SK-N-SH (cell line): ENCODE data around the gene PHACTR3. TPM values are rescaled to one million over a fixed set of nuclear protein-coding genes. Genes with fewer than 3 reads are reported as not detected.

ENCODE experiments used
- CTCF ChIA-PET: fragments of 300-600, 350-600 bp; formaldehyde crosslinking; extraction: SDS; loops from one replicate; lab custom pipeline; 2021; lab: Yijun Ruan, JAX
- POLR2A ChIA-PET: fragments of 350-600 bp; sonication (Branson Sonifier 250); formaldehyde crosslinking; extraction: SDS; loops from one replicate; lab custom pipeline; 2020; ENCODE audit warnings: antibody characterized with exemption, inconsistent platforms; lab: Yijun Ruan, JAX
- DNase-seq: peaks from one replicate; pipeline ENCODE4 v3.0.0; 2012
- H2AFZ ChIP-seq: fragments of 200-600 bp; sonication (generic); 2 replicates; pipeline ENCODE4 v1.8.1; 2016; ENCODE audit warnings: antibody characterized with exemption, mild to moderate bottlenecking, low read depth
- H3F3A ChIP-seq: fragments of 200-600 bp; sonication (generic); replicated peaks from 2 replicates; pipeline ENCODE3; 2016; ENCODE audit warnings: antibody characterized with exemption, mild to moderate bottlenecking; ENCODE audit not compliant: insufficient read depth
- H3K27ac ChIP-seq, 2 experiments: fragments of 200-500 bp in 1 of 2; fragments of 200-600 bp in 1 of 2; sonication (Bioruptor generic) in 1 of 2; sonication (generic), shearing (Covaris generic) in 1 of 2; 2 replicates each; pipeline versions ENCODE4 v1.5.1 to v1.6.1; 2014 to 2016; ENCODE audit warnings: low read depth in 2 of 2, inconsistent platforms in 1 of 2, low read length in 1 of 2, mild to moderate bottlenecking in 1 of 2, mixed read lengths in 1 of 2
- H3K27me3 ChIP-seq: fragments of 200-600 bp; sonication (generic), shearing (Covaris generic); 2 replicates; pipeline ENCODE4 v1.6.1; 2016; ENCODE audit warnings: mixed run types; ENCODE audit not compliant: insufficient read depth
- H3K36me3 ChIP-seq, 2 experiments: fragments of 200-500 bp in 1 of 2; fragments of 200-600 bp in 1 of 2; sonication (Bioruptor generic) in 1 of 2; sonication (generic) in 1 of 2; replicated peaks in 1 of 2; 2 replicates each; pipeline versions ENCODE3 to v1.5.1; 2014 to 2016; ENCODE audit warnings: low read length in 1 of 2, mild to moderate bottlenecking in 1 of 2; ENCODE audit not compliant: insufficient read depth in 2 of 2, control insufficient read depth in 1 of 2
- H3K4me1 ChIP-seq, 2 experiments: fragments of 200-500 bp in 1 of 2; fragments of 200-600 bp in 1 of 2; sonication (Bioruptor generic) in 1 of 2; sonication (generic), shearing (Covaris generic) in 1 of 2; 2 replicates each; pipeline versions ENCODE4 v1.5.1 to v1.6.1; 2014 to 2016; ENCODE audit warnings: low read depth in 1 of 2, low read length in 1 of 2, mixed run types in 1 of 2; ENCODE audit not compliant: insufficient read depth in 2 of 2, control insufficient read depth in 1 of 2
- H3K4me2 ChIP-seq: fragments of 200-600 bp; sonication (generic), shearing (Covaris generic); 2 replicates; pipeline ENCODE4 v1.6.1; 2017; ENCODE audit warnings: mixed run types
- H3K4me3 ChIP-seq, 2 experiments: fragments of 200-500 bp in 1 of 2; fragments of 200-600 bp in 1 of 2; sonication (Bioruptor generic) in 1 of 2; sonication (generic), shearing (Covaris generic) in 1 of 2; 2 replicates each; pipeline versions ENCODE4 v1.5.1 to v1.8.1; 2014 to 2016; ENCODE audit warnings: low read depth in 2 of 2, inconsistent platforms in 1 of 2, low read length in 1 of 2, mild to moderate bottlenecking in 1 of 2, mixed read lengths in 1 of 2, moderate library complexity in 1 of 2
- H3K79me2 ChIP-seq: fragments of 200-600 bp; sonication (generic); 2 replicates; pipeline ENCODE4 v1.8.1; 2017; ENCODE audit warnings: mild to moderate bottlenecking; ENCODE audit not compliant: insufficient read depth
- H3K9ac ChIP-seq: fragments of 200-600 bp; sonication (generic); 2 replicates; pipeline ENCODE4 v1.6.1; 2017; ENCODE audit warnings: mixed run types
- H3K9me2 ChIP-seq: fragments of 200-600 bp; sonication (generic); 2 replicates; pipeline ENCODE4 v1.6.1; 2017; ENCODE audit warnings: mixed run types
- H3K9me3 ChIP-seq: fragments of 200-600 bp; sonication (generic); 2 replicates; pipeline ENCODE4 v1.6.1; 2017; ENCODE audit warnings: mixed run types, mild to moderate bottlenecking, moderate library complexity
- H4K20me1 ChIP-seq: fragments of 200-600 bp; sonication (generic); 2 replicates; pipeline ENCODE4 v1.6.1; 2017; ENCODE audit warnings: mild to moderate bottlenecking, mixed run types; ENCODE audit not compliant: insufficient read depth
- CHD2 ChIP-seq: fragments of 150-350 bp; IDR thresholded peaks from 2 replicates; pipeline ENCODE4 v1.6.1; 2018; ENCODE audit warnings: low read length; ENCODE audit not compliant: partially characterized antibody
- EP300 ChIP-seq, 2 experiments: IDR thresholded peaks; 2 replicates each; pipeline versions ENCODE4 v1.4.0 to v1.6.1; 2012; ENCODE audit warnings: borderline replicate concordance in 1 of 2, low read depth in 1 of 2, low read length in 1 of 2
- EZH2phosphoT487 ChIP-seq: fragments of 200-600 bp; sonication (generic); IDR thresholded peaks from 2 replicates; pipeline ENCODE4 v1.6.1; 2017; ENCODE audit warnings: low read depth, mixed run types, mild to moderate bottlenecking, antibody characterized with exemption, moderate library complexity, borderline replicate concordance
- FOXJ3 ChIP-seq: sonication (generic); formaldehyde crosslinking; IDR thresholded peaks from 2 replicates; pipeline ENCODE4 v1.5.1; 2020; ENCODE audit warnings: mild to moderate bottlenecking, missing genetic modification reagents
- IRF3 ChIP-seq: fragments of 150-350 bp; IDR thresholded peaks from 2 replicates; pipeline ENCODE4 v1.6.1; 2016; ENCODE audit warnings: mild to moderate bottlenecking, low read depth, low read length
- MXI1 ChIP-seq: IDR thresholded peaks from 2 replicates; pipeline ENCODE4 v1.6.1; 2012; ENCODE audit warnings: mild to moderate bottlenecking, low read depth, low read length, improper control_type of control experiment
- NRF1 ChIP-seq: IDR thresholded peaks from 2 replicates; pipeline ENCODE4 v1.6.1; 2012; ENCODE audit warnings: low read depth, mild to moderate bottlenecking, low read length
- POLR2AphosphoS5 ChIP-seq: IDR thresholded peaks from 2 replicates; pipeline ENCODE4 v1.6.1; 2012; ENCODE audit warnings: low read depth, low read length
- TEAD4 ChIP-seq: IDR thresholded peaks from 2 replicates; pipeline ENCODE4 v1.4.0; 2012; ENCODE audit warnings: mild to moderate bottlenecking, borderline replicate concordance; ENCODE audit not compliant: insufficient read depth
- WGBS: methylation state at CpG from one replicate; pipeline ENCODE4 v1.1.6; 2017; ENCODE audit warnings: low lambda C conversion rate; 5-methylcytosine and 5-hydroxymethylcytosine counted together
- polyA plus RNA-seq, 3 experiments: library from polyadenylated mRNA; depleted of rRNA; stranded (reverse); fragments of >200 nt; gene quantifications; 2 replicates each; pipeline ENCODE4 v1.2.3, GENCODE V29; 2012
- TF ChIP-seq, protein P1 (sequence below): IDR thresholded peaks from 2 replicates; pipeline ENCODE4 v1.4.0; 2012; ENCODE audit warnings: low read depth, borderline replicate concordance

PHACTR3 gene
- polyA plus RNA-seq, 1 of the 3 experiments (the other 2 are of a cell fraction): 0.10 TPM

DNA sequence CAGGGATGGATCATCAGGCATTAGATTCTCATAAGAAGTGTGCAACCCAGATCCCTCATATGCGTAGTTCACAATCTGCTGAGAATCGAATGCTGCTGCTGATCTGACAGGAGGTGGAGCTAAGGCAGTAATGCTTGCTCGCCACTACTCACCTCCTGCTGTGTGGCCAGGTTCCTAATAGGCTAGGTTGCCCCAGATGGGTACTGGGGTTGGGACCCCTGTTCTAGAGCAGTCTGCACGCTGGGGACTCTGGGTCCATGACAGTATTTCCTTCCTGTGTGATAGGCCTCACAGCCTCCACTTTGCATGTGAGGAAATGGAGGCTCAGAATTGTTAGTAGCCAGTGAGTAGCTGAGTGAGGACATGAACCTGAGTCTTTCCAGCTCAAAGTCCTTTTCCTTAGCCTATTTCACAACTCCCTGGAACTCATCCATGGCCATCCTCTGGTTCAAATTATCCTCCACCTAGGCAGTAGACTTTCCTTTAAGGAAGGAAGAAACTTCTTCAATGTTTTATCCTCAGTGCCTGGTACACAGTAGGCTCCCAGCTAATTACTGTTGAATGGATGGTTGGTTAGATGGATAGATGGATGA lies 211.9 kb downstream of the PHACTR3 start:
- Histone ChIP-seq H3K9me2 (no peaks in the 10 kb centered on the region), H4K20me1 (no peaks in the 10 kb centered on the region), H3K79me2 (no peaks in the 10 kb centered on the region), H3K4me2 (no peak overlapping the region), H3K36me3 (no peaks in the 10 kb centered on the region), H2AFZ (no peak overlapping the region), H3K4me1 (peaks cover 0 to 2% of the 10 kb centered on the region in 2 experiments; a peak in 1 of 4 replicates), H3K27ac (no peak overlapping the region), H3K9ac (no peak overlapping the region), H3K27me3 (no peaks in the 10 kb centered on the region), H3F3A (no peaks in the 10 kb centered on the region), H3K4me3 (no peak overlapping the region), H3K9me3 (no peaks in the 10 kb centered on the region)
- DNase-seq: no peak
- POLR2A ChIA-PET: no interaction called here
- 15% methylated on average over 4 of the region's 4 CpGs for WGBS
- TF ChIP-seq TEAD4 (no peak), EP300 (IDR thresholded peaks at IDR 0.05; ENCODE audit: borderline replicate concordance in 1 of 2, low read depth in 1 of 2, low read length in 1 of 2) (no peak), MXI1 (no peak)
- CTCF ChIA-PET: no interaction called here

- Histone ChIP-seq H3K4me1 (no peaks in the 10 kb centered on the region; a peak in 1 of 4 replicates), H3K4me2 (no peak overlapping the region), H2AFZ (no peak overlapping the region), H3K9ac (no peak overlapping the region), H3K9me3 (no peaks in the 10 kb centered on the region), H4K20me1 (no peaks in the 10 kb centered on the region), H3K36me3 (no peaks in the 10 kb centered on the region), H3K27ac (no peak overlapping the region), H3K4me3 (no peak overlapping the region), H3K27me3 (no peaks in the 10 kb centered on the region), H3K9me2 (no peaks in the 10 kb centered on the region), H3K79me2 (no peaks in the 10 kb centered on the region), H3F3A (no peaks in the 10 kb centered on the region)
- DNase-seq: peak; percentile 6
- ChIA-PET CTCF (no interaction called here), POLR2A (no interaction called here)
- no peak for TF ChIP-seq EZH2phosphoT487
- TF ChIP-seq POLR2AphosphoS5: no peak
- TF ChIP-seq, protein P1, sequence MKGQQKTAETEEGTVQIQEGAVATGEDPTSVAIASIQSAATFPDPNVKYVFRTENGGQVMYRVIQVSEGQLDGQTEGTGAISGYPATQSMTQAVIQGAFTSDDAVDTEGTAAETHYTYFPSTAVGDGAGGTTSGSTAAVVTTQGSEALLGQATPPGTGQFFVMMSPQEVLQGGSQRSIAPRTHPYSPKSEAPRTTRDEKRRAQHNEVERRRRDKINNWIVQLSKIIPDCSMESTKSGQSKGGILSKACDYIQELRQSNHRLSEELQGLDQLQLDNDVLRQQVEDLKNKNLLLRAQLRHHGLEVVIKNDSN: no peak
- no peak for TF ChIP-seq TEAD4
- no peak for TF ChIP-seq NRF1
- no peak for TF ChIP-seq FOXJ3
- TF ChIP-seq CHD2: no peak
- no peak for TF ChIP-seq IRF3
- 36% methylated on average over 4 of the region's 4 CpGs for WGBS
Observed at GRCh38 chr20:59817406-59817805, 213.1 kb downstream of the PHACTR3 start.
